ENCODE results near the gene EXT2. TPM values are rescaled to one million over a fixed set of nuclear protein-coding genes. Genes with fewer than 3 reads are reported as not detected.

EXT2 gene
- total RNA-seq, 1 experiment from 2014 or later: 42.9 TPM

DNA sequence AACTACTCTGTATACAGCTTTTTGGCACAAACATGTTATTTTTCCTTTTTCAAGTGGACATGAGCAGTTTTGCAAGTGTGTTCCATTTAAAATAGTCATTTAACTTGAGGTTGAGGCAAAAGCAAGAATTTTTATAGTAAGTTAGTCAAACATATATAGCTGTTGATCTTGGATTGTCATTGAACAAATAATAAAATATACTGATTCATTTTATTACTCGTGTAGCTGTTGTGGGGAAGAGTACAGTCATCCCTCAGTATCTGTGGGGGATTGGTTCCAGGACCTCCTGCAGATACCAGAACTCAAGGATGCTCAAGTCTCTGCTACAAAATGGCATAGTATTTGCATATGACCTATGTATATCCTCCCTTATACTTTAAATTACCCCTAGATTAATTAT lies 45.3 kb downstream of the EXT2 start:
- TF ChIP-seq, protein P1, sequence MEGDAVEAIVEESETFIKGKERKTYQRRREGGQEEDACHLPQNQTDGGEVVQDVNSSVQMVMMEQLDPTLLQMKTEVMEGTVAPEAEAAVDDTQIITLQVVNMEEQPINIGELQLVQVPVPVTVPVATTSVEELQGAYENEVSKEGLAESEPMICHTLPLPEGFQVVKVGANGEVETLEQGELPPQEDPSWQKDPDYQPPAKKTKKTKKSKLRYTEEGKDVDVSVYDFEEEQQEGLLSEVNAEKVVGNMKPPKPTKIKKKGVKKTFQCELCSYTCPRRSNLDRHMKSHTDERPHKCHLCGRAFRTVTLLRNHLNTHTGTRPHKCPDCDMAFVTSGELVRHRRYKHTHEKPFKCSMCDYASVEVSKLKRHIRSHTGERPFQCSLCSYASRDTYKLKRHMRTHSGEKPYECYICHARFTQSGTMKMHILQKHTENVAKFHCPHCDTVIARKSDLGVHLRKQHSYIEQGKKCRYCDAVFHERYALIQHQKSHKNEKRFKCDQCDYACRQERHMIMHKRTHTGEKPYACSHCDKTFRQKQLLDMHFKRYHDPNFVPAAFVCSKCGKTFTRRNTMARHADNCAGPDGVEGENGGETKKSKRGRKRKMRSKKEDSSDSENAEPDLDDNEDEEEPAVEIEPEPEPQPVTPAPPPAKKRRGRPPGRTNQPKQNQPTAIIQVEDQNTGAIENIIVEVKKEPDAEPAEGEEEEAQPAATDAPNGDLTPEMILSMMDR (conservative IDR thresholded peaks at IDR 0.05): no peak
- Histone ChIP-seq H2BK20ac (ENCODE audit: low read depth, low read length, poor library complexity, severe bottlenecking) (no peak overlapping the region), H3K4me1 (ENCODE audit: insufficient read depth, low read length) (no peaks in the 10 kb centered on the region), H3K23ac (ENCODE audit: insufficient read length, low read depth, low read length) (no peak overlapping the region), H3K9ac (ENCODE audit: extremely low read depth, insufficient read length, low read length) (no peak overlapping the region), H4K5ac (ENCODE audit: insufficient read length, low read depth, low read length) (no peak overlapping the region), H2BK120ac (ENCODE audit: low read depth, low read length, poor library complexity, severe bottlenecking) (no peak overlapping the region), H3K18ac (ENCODE audit: insufficient read length, low read depth, low read length) (no peak overlapping the region), H2BK15ac (ENCODE audit: low read depth, low read length) (no peak overlapping the region), H4K91ac (ENCODE audit: insufficient read length, low read depth, low read length) (no peak overlapping the region), H3K56ac (ENCODE audit: insufficient read length, low read depth, low read length) (no peak overlapping the region), H3K23me2 (ENCODE audit: insufficient read length, low read depth, low read length, poor library complexity, severe bottlenecking) (no peaks in the 10 kb centered on the region), H2BK5ac (ENCODE audit: insufficient read length, low read length) (no peak overlapping the region), H3K27ac (ENCODE audit: insufficient read length, low read depth, low read length) (no peak overlapping the region), H4K20me1 (ENCODE audit: control insufficient read depth, insufficient read depth, insufficient read length) (no peaks in the 10 kb centered on the region), H2AK5ac (ENCODE audit: insufficient read length, low read length) (no peak overlapping the region), H4K8ac (replicated peaks; ENCODE audit: insufficient read length, low read depth, low read length) (no peak overlapping the region), H3K9me3 (ENCODE audit: control insufficient read depth, low read depth, low read length) (no peaks in the 10 kb centered on the region), H3K79me2 (ENCODE audit: insufficient read depth, low read length) (no peaks in the 10 kb centered on the region), H2BK12ac (ENCODE audit: insufficient read length, low read depth, low read length) (no peak overlapping the region), H3K27me3 (ENCODE audit: insufficient read depth, low read length) (no peaks in the 10 kb centered on the region), H3K4me2 (ENCODE audit: insufficient read depth, insufficient read length, low read length) (no peak overlapping the region), H3K79me1 (ENCODE audit: insufficient read depth, low read depth, low read length, poor library complexity, severe bottlenecking) (no peaks in the 10 kb centered on the region), H2AFZ (ENCODE audit: low read length) (no peak overlapping the region), H3T11ph (ENCODE audit: low read length) (no peak overlapping the region), H3K14ac (ENCODE audit: insufficient read depth, low read length) (no peak overlapping the region), H3K4ac (ENCODE audit: low read depth, low read length) (no peak overlapping the region)
- H3K4me3 Mint-ChIP-seq: no peak overlapping the region
- peaks cover 0 to 6% (median 0%) of the 10 kb centered on the region in 3 experiments; a peak in 2 of 7 replicates for H3K36me3 Mint-ChIP-seq (ENCODE audit: insufficient read depth in 1 of 3, low read depth in 3 of 3)
- H3K27me3 Mint-ChIP-seq (ENCODE audit: low read depth): no peaks in the 10 kb centered on the region
- peaks cover 0 to 11% of the 10 kb centered on the region in 2 experiments; a peak in 2 of 4 replicates for H3K4me1 Mint-ChIP-seq
- WGBS (ENCODE audit: extremely low coverage, insufficient read length, low lambda C conversion rate): no CpG with 5 or more reads among the region's 1 CpG
- no peaks in the 10 kb centered on the region for H3K9me3 Mint-ChIP-seq
- no peak overlapping the region for H3K27ac Mint-ChIP-seq
- no peak for DNase-seq
